ENCODE data around the gene VPS18. TPM values are rescaled to one million over a fixed set of nuclear protein-coding genes. Genes with fewer than 3 reads are reported as not detected.

The VPS18 gene
- total RNA-seq, 2 donors from 2014 or later = 26.6 to 29.0 TPM

DNA sequence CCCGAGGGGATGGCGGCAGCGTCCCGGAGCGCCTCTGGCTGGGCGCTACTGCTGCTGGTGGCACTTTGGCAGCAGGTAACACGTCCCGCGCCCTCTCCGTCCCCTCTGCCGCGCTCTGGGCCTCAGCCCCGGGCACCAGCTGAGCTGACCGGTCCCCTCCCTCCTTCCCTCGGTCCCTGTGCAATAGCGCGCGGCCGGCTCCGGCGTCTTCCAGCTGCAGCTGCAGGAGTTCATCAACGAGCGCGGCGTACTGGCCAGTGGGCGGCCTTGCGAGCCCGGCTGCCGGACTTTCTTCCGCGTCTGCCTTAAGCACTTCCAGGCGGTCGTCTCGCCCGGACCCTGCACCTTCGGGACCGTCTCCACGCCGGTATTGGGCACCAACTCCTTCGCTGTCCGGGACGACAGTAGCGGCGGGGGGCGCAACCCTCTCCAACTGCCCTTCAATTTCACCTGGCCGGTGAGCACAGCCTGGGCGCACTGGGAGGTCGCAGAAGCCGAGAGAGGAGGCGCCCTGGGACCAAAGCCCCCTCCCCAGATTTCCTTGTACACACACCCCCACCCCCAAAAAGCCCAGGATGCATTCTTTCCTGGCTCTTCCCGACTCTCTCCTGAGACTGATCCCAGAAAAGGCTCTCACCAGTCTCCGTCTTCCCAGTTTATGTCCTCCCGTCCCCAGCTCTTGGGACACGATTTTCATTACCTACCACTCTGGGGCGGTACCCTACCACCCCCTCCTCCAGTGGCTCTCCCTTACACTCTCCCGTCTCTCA is 35.6 kb downstream of the VPS18 start:
- Histone ChIP-seq H3K27me3 (ENCODE audit: control insufficient read depth, insufficient read depth, low read length, poor library complexity, severe bottlenecking) (peaks cover 100% of the 10 kb centered on the region), H3K27ac (ENCODE audit: low read depth, low read length) (no peak overlapping the region), H3K36me3 (ENCODE audit: control insufficient read depth, insufficient read depth, low read length) (no peaks in the 10 kb centered on the region), H3K9ac (ENCODE audit: extremely low read depth, low read length, poor library complexity, severe bottlenecking) (no peak overlapping the region), H3K4me3 (ENCODE audit: low read length) (peak overlapping the region; percentile 78), H3K9me3 (ENCODE audit: control insufficient read depth, low read length) (no peaks in the 10 kb centered on the region), H3K4me1 (ENCODE audit: control insufficient read depth, insufficient read depth, low read length) (peaks cover 14% of the 10 kb centered on the region)
- Mint-ChIP-seq H3K4me3 (peak overlapping the region; percentile 55), H3K4me1 (peaks cover 45% of the 10 kb centered on the region), H3K27ac (no peak overlapping the region), H3K9me3 (no peaks in the 10 kb centered on the region), H3K27me3 (ENCODE audit: insufficient read depth) (peaks cover 99% of the 10 kb centered on the region), H3K36me3 (ENCODE audit: low read depth) (no peaks in the 10 kb centered on the region)
- 2 to 4% methylated on average over 18 to 56 of the region's 56 CpGs for WGBS, 2 experiments (ENCODE audit: insufficient coverage in 1 of 2, insufficient read length in 1 of 2)
- peak; percentile 84 for DNase-seq
- TF ChIP-seq CTCF (conservative IDR thresholded peaks at IDR 0.05) = no peak

DNA sequence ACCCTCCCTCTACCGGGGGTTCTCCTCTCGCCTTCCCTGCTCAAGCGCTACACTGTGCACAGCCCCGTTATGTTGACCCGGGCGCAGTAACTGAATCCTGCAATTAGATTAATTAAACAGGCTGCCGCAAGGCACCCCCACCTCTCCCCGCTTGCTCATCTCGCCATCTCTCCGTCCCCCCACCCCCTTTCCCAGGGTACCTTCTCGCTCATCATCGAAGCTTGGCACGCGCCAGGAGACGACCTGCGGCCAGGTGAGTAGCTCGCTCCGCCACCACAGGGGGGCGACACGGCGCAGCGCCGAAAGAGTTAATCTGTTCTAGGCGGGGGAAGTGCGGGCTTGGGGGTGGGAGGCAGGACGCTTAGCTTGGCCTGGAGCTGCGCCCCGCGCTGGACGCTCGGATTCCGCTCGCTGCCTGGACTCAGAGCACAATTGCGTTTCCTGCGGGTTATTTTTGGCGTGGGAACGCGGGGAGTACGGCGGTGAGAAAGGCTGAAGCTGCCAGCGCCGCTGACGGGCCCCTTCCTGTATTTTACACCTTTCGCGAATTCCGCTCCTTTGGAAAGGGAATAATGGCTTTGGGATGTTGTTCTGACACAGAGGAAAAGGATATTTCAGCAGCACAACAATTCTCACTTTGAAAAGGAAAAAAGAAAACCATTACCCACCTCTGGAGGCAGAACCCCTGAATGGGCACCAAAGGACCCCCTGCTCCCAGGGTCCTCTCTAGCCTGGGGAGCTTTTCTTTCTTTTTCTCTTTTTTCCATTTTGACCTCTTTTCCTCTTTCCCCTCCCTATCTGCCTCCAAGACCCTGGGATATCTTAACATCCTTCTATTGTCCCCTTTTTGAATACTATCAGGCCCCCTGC is 36.4 kb downstream of the VPS18 start:
- peak overlapping the region; percentile 78 for H3K4me3 ChIP-seq (ENCODE audit: low read length)
- no peaks in the 10 kb centered on the region for H3K9me3 ChIP-seq (ENCODE audit: control insufficient read depth, low read length)
- H3K4me1 ChIP-seq (ENCODE audit: control insufficient read depth, insufficient read depth, low read length) = peaks cover 12% of the 10 kb centered on the region
- peaks cover 45% of the 10 kb centered on the region for H3K4me1 Mint-ChIP-seq
- no peak overlapping the region for H3K27ac ChIP-seq (ENCODE audit: low read depth, low read length)
- DNase-seq = peak; percentile 93
- no peak overlapping the region for H3K27ac Mint-ChIP-seq
- H3K27me3 Mint-ChIP-seq (ENCODE audit: insufficient read depth) = peaks cover 99% of the 10 kb centered on the region
- peak overlapping the region; percentile 55 for H3K4me3 Mint-ChIP-seq
- peak; percentile 70 for TF ChIP-seq CTCF (conservative IDR thresholded peaks at IDR 0.05)
- no peaks in the 10 kb centered on the region for H3K9me3 Mint-ChIP-seq
- WGBS, 2 experiments (ENCODE audit: insufficient coverage in 1 of 2, insufficient read length in 1 of 2) = 2% methylated on average over 46 of the region's 46 CpGs; no CpG with 5 or more reads in 1 of the 2 experiments
- H3K36me3 Mint-ChIP-seq (ENCODE audit: low read depth) = no peaks in the 10 kb centered on the region
- no peaks in the 10 kb centered on the region for H3K36me3 ChIP-seq (ENCODE audit: control insufficient read depth, insufficient read depth, low read length)
- peaks cover 100% of the 10 kb centered on the region for H3K27me3 ChIP-seq (ENCODE audit: control insufficient read depth, insufficient read depth, low read length, poor library complexity, severe bottlenecking)
- no peak overlapping the region for H3K9ac ChIP-seq (ENCODE audit: extremely low read depth, low read length, poor library complexity, severe bottlenecking)

GRCh38 chr15:40931300-40932142 is 37.3 kb downstream of the VPS18 start:
- TF ChIP-seq CTCF (conservative IDR thresholded peaks at IDR 0.05) = peak; percentile 49
- Mint-ChIP-seq H3K27me3 (ENCODE audit: insufficient read depth) (peaks cover 97% of the 10 kb centered on the region), H3K9me3 (no peaks in the 10 kb centered on the region), H3K27ac (no peak overlapping the region), H3K4me3 (peak overlapping the region; percentile 55), H3K4me1 (peaks cover 44% of the 10 kb centered on the region), H3K36me3 (ENCODE audit: low read depth) (no peaks in the 10 kb centered on the region)
- H3K4me3 ChIP-seq (ENCODE audit: low read length) = no peak overlapping the region
- no peak overlapping the region for H3K27ac ChIP-seq (ENCODE audit: low read depth, low read length)
- peaks cover 99% of the 10 kb centered on the region for H3K27me3 ChIP-seq (ENCODE audit: control insufficient read depth, insufficient read depth, low read length, poor library complexity, severe bottlenecking)
- no peak overlapping the region for H3K9ac ChIP-seq (ENCODE audit: extremely low read depth, low read length, poor library complexity, severe bottlenecking)
- no peak for DNase-seq
- peaks cover 5% of the 10 kb centered on the region for H3K4me1 ChIP-seq (ENCODE audit: control insufficient read depth, insufficient read depth, low read length)
- WGBS, 2 experiments (ENCODE audit: insufficient coverage in 1 of 2, insufficient read length in 1 of 2) = 82 to 87% methylated on average over 14 to 16 of the region's 16 CpGs
- H3K9me3 ChIP-seq (ENCODE audit: control insufficient read depth, low read length) = no peaks in the 10 kb centered on the region
- H3K36me3 ChIP-seq (ENCODE audit: control insufficient read depth, insufficient read depth, low read length) = no peaks in the 10 kb centered on the region

Measured in endodermal cell (in vitro differentiated cells).